HG03135 (cell line): ENCODE measurements around the gene LARP4B.

Source experiments
- ATAC-seq: cut with Tn5 transposase; IDR thresholded peaks from one replicate; pipeline ENCODE4 v1.9.1; 2021; ENCODE audit warnings: mild to moderate bottlenecking, moderate library complexity; ENCODE audit not compliant: unreplicated experiment

Gene LARP4B

GRCh38 chr10:839550-840205 lies 91.8 kb downstream of the LARP4B start:
- ATAC-seq: no peak

- no peak for ATAC-seq
Observed at GRCh38 chr10:836782-837181, 94.7 kb downstream of the LARP4B start.

GRCh38 chr10:834493-834892 lies 97.0 kb downstream of the LARP4B start:
- ATAC-seq: no peak

- no peak for ATAC-seq
Observed at GRCh38 chr10:829241-829640, 102.3 kb downstream of the LARP4B start.

- no peak for ATAC-seq
Observed at GRCh38 chr10:828191-828590, 103.3 kb downstream of the LARP4B start.

- no peak for ATAC-seq
Observed at GRCh38 chr10:824946-825345, 106.6 kb downstream of the LARP4B start.

- ATAC-seq: no peak
Observed at GRCh38 chr10:824497-824896, 107.0 kb downstream of the LARP4B start.

GRCh38 chr10:822661-823367 lies 108.7 kb downstream of the LARP4B start:
- no peak for ATAC-seq

GRCh38 chr10:822197-822596 lies 109.3 kb downstream of the LARP4B start:
- no peak for ATAC-seq

- no peak for ATAC-seq
Observed at GRCh38 chr10:821322-821721, 110.2 kb downstream of the LARP4B start.

- ATAC-seq: no peak
Observed at GRCh38 chr10:819816-820215, 111.7 kb downstream of the LARP4B start.

- no peak for ATAC-seq
Observed at GRCh38 chr10:819326-819725, 112.2 kb downstream of the LARP4B start.

- no peak for ATAC-seq
Observed at GRCh38 chr10:818526-819220, 112.8 kb downstream of the LARP4B start.

- ATAC-seq: no peak
Observed at GRCh38 chr10:818010-818409, 113.5 kb downstream of the LARP4B start.

- ATAC-seq: no peak
Observed at GRCh38 chr10:817371-817770, 114.1 kb downstream of the LARP4B start.

- no peak for ATAC-seq
Observed at GRCh38 chr10:816958-817357, 114.5 kb downstream of the LARP4B start.

- no peak for ATAC-seq
Observed at GRCh38 chr10:816091-816477, 115.4 kb downstream of the LARP4B start.

- ATAC-seq: no peak
Observed at GRCh38 chr10:815338-816090, 116.0 kb downstream of the LARP4B start.

GRCh38 chr10:814536-815302 lies 116.8 kb downstream of the LARP4B start:
- no peak for ATAC-seq

GRCh38 chr10:813286-813685 lies 118.2 kb downstream of the LARP4B start:
- ATAC-seq: no peak

GRCh38 chr10:812787-813186 lies 118.7 kb downstream of the LARP4B start:
- no peak for ATAC-seq
